Measurements from ENCODE around the gene KIF26B.

KIF26B gene

DNA sequence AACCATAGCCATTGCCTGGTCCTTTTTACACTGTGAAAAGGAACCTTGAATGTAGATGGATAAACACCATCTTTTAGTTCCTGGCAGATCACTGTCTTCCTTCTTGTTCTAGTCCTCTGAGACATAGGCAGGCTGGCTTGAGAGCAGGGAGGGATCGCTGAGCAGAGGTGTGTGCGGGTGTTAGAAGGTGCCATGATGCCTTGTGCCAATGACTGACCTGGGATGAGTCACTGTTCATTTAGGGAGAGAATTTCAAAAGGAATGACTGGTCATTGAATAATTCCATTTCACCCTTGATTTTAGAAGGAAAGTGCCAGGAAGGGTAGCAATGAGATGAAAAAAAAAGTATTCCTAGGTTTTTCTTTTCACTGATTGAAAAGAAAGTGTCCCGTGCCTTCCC lies 383.9 kb downstream of the KIF26B start:
- DNase-seq: no peak

DNA sequence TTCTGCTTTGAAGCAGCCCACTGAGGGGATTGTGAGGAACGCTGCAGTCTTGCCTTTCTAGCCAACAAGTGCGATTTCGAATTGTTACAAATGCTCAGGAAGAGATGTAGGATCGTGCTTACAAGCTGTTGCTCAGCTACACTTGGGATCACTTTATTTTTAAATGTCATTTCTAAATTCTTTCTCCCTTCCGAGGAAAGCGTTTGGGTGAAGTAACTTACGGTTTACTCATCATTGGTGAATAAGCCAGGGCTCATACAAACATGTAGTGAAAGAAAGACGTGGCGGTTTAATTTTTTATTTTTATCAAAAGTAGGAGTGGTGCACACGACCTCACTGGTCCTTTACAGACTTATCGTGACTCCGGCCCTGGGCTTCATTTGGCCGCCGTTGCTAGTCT lies 386.6 kb downstream of the KIF26B start:
- DNase-seq: no peak

DNA sequence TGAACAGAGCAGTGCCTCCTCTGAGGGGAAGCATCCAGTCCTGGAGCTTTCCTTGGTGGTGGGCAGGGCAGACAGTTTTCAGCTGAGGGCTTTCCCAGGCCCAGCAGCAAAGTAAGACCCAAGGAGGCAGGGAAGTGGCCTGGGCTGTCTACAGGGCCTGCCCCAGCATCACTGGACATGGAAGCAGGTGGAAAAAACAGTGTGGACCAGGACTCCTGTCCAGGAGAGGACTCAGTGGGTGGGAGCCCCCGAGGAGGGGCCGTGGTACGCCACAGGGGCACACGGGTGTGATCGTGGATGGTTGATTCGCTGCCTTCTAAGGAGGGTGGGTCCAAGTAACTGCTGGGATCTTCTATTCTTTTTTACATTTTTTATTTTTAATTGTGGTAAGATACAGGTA lies 387.6 kb downstream of the KIF26B start:
- DNase-seq: no peak

DNA sequence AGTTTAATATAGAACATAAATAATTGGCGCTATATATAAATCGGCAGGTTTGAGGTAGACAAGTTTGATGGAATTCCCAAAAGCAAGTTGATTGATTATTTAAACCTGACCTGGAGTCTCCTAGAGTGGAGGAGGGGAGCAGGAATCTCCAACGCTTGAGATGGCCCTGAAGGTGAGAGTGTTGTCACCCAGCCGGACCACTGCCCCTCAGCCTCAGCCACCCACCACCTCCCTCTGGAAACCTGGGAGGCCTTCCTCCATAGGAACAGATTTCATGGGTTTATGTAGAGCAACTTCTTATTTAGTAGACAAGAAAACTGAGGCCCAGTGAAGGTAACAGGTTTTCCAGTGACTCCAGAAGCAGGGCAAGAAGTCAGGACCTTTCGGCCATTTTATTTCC lies 389.5 kb downstream of the KIF26B start:
- no peak for DNase-seq

DNA sequence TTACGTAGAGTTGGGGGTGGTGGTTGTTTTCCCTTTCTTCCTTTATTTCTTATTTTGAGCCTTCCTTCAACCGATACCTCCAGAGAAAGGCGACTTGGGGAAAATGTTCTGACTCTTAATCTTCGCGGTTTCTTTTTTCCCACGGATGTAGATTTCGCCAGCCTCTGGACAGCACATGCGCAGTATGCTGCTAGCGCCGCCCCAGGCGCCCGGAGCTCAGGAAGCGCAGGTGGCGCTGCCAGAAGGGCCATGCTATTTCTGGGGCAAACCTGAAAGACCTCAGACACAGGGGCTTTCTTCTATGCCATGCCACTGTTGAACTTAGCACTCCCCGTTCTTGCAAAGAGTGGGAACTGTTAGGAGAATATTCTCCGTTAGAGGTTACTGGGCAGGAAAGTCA lies 392.1 kb downstream of the KIF26B start:
- no peak for DNase-seq

DNA sequence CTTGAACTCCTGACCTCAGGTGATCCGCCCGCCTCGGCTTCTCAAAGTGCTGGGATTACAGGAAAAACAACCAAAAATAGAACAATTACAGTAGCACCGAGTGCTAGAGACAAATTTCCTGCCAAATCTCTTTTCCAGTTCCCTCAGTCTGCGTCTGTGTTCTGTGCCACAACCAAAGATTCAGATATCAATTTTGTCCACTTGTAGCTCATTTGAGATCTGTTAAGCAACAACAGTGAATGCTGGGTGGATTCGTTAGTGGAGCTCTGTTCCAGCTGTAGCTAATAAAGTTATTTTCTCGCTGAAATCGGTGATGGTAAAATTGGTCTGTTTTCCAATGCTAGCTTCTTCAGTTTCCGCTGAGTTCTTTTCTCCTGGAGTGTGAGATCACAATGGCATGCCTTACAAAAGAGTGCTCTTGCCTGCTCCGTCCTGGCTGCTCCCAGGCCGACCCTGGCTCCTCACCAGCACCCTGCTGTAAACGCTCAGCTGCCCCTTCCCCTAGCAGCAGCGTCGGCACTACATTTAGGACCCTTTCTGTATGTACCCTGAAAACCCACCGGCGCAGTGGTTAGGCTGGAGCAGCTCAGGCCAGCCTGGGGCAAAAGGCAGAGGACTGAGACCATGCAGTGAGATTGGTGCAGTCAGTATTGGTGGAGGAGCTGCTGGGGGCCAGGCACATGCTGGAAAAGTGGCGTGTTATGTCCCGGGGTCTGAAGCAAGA lies 395.4 kb downstream of the KIF26B start:
- no peak for DNase-seq

DNA sequence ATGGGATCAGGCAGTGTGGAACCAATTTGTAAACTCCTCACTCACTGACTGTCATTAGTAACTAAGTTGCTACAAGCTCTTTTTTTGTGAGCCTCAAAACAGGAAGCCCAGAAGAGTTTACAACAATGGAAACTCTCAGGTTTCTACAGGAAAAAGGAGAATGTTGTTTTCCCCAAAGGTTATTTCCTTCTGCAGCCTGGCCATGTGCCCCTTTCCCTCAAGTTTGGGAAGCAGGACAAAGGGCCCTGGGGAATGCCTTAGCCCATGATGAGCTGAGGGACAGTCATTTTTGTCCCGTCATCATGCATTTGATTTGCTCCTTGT lies 395.9 kb downstream of the KIF26B start:
- DNase-seq: no peak

DNA sequence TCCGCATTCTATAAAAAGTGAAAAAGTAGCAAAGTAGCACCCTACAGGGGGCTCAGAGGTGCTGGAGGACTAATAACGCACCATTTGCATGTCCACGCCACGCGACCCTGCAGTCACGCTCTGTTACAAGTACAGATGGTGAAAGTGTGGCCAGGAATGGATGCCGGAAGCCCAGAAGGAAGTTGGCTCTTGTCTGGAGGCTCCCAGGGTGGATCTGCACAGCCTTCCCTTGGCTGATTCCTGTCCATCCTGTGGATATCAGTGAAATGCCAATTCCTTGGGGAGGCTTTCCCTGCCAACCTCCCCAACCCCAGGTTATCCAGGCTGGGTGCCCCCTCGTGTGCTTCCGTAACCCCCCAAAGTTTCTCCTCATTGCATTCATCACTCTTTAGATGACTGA lies 396.8 kb downstream of the KIF26B start:
- DNase-seq: no peak

DNA sequence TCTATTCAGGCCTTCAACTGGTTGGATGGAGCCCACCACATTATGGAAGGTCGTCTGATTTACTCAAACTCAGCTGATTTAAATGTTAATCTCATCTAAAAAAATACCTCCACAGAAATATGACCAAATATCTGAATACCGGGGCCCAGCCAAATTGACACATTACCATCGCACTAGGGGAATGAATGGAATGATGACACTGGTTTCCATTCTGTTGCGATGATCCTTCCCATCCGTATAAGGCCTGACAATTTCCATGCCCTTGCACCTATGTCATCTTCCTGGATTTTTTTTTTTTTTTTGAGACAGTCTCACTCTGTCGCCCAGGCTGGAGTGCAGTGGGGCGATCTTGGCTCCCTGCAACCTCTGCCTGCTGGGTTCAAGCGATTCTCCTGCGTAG lies 397.5 kb downstream of the KIF26B start:
- DNase-seq: no peak

DNA sequence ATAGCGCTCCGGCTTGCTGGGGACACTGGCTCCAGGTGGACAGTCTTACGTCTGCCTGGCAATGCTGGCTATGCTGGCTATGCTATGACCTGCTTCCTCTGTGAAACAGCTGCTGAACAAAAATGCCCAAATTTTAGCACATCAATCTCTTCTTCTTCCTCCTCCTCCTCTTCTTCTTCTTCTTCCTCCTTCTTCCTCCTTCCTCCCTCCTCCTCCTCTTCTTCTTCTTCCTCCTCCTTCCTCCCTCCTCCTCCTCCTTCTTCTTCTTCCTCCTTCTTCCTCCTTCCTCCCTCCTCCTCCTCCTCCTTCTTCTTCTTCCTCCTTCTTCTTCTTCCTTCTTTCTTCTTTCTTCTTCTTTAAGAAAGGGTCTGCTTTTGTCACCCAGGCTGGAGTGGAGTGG lies 401.3 kb downstream of the KIF26B start:
- no peak for DNase-seq

DNA sequence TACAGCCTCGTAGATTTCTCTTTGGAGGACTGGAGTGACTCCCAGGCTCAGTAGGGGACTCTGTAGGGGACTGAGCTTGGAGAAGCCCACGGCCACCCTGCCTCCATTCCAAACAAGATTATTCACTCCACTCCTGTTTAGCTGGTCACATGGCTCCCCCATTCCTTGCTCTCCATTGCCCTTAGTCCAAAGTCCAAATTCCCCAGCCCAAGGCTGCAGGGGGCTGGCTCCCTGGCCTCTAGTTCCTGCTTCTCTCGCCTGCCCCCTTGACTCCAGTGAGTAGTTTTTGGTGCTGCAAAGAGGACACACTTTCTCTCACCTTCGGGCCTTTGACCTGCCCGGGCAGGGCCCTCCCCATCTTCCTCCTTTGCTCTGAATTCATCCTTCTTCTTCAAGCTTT lies 403.3 kb downstream of the KIF26B start:
- DNase-seq: no peak

DNA sequence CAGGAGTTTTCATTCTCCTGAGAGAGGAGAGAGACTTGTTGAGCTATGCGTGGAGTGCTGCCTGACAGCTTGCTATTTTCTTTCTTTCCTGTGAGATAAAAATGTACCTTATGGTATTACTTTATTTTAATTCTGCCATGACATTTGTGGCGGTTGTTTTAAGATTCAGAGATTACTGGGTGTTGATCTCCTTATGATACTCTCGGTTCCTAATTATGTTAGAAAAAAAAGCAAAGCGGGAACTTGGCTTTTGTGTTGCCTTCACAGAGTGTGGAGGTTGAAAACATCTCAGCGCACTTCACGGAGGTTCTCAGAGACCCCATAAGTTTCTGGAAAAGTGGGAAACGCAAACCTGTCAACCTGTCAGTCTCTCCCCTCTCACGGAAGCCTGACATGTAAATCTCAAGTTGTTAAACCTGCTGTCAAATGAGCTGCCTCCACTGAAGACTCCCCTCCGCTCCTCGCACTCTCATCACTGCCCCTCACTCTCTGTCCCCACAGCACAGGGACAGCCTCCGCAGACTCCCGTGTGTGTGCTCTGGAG lies 405.6 kb downstream of the KIF26B start:
- no peak for DNase-seq

DNA sequence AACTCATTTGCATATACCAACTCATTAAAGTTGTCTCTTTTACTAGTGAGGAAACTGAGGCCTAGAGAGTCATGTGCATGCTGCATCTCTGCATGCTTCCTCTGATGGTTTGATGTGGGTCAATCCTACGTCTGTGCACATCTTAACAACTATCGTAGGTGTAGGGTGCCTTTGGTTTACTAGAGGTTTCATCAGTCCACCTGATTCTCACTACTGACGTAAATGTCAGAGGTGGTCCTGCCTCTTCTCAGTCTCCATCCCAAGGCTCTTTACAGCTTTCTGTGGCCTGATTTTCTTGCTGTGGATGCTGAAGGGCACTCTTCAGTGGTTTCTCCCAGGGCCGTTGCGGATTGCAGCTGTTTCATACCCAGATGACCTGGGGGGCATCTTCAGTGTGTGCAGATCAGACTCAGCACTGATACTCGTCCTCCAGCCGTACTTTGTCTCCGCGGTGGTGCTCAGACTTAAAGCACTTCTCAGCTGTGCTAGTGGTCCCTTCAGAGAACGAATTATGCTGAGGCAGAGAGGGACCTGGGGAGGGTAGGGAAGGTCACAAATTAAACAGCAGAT lies 407.0 kb downstream of the KIF26B start:
- no peak for DNase-seq

DNA sequence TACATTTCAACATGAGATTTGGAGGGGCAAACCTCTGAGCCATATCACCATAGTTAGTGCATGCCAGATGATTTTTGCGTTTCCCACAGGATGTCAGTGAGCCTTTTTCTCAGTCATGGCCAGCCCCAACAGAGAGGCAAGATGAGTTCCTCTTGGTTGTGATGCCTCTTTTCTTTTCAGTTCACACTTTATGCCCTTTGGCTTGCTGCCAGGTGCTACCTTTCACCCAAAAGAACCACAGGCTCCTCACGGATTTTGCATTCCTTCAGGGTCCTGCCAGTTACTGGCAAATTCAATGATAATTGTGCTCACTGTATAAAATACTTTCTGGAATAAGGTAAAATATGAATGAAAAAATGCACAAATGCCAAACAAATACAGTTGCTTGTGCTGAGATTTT lies 411.3 kb downstream of the KIF26B start:
- DNase-seq: no peak

DNA sequence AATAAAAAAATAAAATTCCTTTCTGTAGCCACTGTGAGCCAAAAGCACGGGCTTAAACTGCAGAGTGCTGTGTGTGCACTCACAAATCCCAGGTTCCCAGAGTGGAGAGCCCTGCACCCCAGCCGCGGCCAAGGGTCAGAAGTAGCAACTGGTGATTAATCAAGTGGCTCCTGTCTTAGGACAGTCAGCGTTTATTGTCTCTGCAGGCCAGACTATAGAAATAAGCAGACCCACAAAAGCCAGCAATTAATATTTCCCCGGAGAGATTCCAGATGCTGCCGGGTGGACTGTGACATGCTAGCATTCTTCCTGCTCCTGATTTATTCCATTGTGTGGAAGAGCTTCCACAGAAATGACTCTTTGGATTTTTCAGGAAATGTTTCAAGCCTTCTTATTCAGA lies 412.2 kb downstream of the KIF26B start:
- no peak for DNase-seq

DNA sequence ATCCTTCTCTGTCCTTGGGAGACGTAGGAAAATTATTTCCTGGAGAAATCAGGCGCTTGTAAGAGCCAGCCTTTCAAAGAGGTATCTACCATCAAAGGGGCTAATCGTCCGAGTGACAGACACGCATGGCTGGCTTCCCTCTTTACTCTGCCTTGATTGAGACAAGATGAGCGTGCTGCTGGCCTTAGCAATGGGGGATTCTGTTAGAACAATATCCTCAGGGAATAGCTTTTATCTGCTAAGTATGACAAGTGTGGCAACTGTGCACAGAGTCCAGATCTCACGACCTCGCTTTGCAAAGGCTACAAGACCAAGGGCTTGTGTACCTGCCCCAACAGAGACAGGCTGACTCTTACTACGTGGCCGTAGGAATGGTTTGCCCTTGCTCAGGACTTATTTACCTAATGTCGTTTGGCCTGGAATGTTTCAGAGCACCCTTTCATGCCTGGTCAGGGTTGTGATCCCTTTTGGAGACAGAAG lies 417.1 kb downstream of the KIF26B start:
- no peak for DNase-seq

DNA sequence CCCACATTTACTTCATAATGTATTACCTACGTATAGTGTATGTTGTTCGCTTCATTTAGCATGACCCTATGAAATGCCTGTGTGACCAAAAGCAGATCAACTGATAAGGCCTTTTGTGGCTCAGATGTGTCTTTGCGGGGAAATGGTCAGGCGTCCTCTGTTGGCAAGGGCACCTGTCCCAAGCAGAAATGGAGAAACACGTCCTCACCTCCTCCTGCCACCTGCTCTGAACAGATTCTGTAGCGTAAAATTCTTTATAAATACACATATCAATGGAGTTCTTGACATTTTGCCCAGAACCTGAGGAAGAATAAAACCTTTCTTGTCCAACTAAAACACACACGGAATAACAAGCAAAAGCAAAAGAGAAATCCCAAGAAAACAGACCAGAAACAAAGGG lies 417.9 kb downstream of the KIF26B start:
- DNase-seq: no peak

DNA sequence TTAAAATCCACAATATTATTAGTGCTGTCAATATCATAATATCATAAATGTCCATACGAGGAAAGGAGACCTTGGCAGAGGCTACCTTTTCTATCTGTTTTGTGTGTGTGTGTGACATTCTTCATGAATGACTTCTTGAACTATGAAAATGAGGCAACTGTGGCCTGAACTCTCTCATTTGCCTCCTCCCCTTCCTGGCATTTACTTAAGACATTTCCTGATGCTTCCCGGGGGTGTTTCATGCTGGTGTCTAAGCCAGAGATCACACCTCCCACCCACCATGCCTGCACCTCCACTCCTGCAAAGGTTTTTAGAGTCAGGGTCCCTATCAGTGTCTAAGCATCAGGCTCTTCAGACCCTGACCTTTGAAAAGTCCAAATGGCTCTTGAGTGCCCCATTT lies 420.9 kb downstream of the KIF26B start:
- DNase-seq: no peak

DNA sequence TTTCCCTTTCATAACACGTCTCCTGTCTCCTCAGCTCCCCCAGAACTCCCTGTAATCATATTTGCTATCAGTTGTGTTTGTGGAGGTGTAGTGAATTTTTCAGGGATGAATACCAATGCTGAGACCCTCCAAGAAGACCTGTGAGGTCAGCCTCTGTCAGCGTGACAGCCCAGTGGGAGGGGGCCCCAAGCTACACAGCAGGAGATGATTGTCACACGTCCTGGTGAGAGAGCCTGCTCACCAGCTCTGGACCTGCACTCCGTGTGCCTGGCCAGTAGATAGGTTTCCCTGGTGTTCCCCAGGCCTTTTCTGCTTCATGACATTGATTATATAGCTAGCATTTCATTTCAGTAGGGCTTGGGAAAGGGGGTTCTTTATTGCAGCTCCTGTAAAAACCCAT lies 421.5 kb downstream of the KIF26B start:
- no peak for DNase-seq

DNA sequence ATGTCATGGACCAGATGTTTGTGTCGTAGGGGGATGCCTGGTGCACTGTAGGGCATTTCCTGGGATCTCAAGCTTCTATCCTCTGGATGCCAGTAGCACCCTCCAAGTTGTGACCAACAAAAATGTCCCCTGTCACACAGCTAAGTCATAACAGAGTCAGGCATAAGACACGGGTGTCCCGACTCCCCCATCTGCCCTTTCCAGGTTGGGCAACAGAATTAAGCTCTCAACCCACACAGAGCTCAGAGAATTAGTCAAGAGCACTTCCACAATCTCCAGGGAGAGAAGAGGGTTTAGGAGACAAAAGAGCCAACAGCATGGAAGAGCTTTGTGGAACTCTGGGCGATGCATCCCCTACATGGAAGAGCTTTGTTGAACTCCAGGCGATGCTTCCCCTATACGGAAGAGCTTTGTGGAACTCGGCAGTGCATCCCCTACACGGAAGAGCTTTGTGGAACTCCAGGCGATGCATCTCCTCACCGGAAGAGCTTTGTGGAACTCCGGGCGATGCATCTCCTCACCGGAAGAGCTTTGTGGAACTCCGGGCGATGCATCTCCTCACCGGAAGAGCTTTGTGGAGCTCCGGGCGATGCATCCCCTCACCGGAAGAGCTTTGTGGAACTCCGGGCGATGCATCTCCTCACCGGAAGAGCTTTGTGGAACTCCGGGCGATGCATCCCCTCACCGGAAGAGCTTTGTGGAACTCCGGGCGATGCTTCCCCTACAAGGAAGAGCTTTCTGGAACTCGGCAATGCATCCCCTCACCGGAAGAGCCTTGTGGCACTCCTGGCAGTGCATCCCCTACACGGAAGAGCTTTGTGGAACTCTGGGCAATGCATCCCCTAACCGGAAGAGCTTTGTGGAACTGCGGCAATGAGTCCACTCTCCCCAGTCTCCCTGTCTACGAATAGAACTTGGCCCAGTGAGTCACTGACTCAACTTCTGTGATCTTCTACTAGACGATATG lies 422.7 kb downstream of the KIF26B start:
- no peak for DNase-seq

DNA sequence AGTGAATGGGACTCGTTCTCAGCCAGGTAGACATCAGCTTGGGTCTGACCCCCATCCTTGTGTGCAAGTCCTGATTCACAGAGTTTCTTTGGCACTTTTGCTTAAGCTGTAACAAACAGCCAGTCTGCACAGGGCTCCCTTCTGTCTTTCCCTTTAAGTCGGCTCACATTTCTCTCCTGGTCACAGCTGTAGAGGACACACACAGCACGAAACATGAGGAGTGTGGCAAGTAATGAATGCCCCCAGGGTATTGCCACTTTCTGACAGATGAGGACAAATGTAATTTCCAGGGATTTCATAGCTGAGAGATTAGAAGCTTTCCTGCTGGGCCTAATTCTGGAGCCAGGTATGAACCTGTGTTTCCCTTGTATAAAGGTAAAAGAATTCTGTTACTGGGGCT lies 423.5 kb downstream of the KIF26B start:
- no peak for DNase-seq

DNA sequence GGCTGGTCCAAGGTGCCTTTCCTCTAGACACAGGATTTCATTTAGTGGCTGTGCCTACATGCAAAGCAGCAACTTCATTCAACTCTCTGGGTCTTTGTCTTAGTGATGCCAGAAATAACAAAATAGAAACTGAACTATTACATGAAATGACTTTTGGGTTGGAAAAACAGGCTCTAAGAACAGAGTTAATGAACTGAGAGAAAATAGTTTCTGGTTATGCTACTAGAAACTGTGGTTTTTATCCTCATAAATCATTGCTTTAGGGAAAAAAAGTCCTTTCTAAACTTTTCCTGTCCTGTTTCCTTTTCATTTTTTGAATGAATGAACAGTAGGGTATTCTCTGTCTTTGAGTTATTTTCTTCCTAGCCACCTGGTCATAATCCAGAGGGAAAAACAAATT lies 424.0 kb downstream of the KIF26B start:
- DNase-seq: no peak

DNA sequence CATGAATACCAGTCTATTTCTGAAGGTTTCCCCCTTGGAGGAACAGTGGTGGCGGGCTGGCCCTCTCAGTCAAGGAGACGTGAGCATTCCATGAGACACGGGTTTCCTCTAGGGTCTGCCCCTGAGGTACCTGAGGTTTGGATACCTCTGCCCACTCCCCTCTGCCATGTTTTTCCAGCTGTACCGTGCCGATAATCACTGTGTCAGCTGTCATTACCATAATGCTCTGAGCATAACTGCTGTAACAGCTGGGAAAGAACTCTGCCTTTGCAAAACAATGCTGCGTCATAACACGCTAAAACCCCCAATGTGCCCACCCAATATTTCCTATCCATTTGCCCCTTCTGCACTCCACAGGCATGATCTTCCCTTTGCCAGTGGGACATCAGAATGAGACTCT lies 425.1 kb downstream of the KIF26B start:
- DNase-seq: no peak

DNA sequence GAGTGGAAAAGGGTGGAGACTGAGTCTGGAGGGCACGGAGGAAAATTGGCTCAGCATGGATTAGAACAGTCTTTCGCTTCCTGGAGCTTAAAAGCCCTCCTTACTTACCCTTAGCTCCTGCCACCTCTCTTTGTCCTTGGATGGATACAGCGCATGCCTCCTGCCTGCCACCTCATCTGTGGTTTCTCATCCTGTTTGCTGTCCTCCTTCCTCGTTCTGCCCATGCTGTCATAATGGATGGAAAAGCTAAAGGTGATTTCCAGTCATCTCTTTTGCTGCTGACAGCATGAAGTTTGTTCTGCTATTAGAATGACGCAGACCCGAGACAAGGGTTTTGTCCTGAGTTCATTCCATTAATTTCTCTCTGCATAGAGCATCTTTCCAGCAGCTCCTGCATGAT lies 425.9 kb downstream of the KIF26B start:
- no peak for DNase-seq

All from CD4-positive, alpha-beta T cell treated with Interleukin-1 beta for 1 hour (primary cell).